Smooth muscle cell (in vitro differentiated cells): Measurements from ENCODE around the gene SMS. TPM values are rescaled to one million over a fixed set of nuclear protein-coding genes. Genes with fewer than 3 reads are reported as not detected.
A peak's percentile ranks its signal among the peaks of the same experiment; 100 is the strongest.

ENCODE experiments used
- DNase-seq: peaks from one replicate; lab custom pipeline; 2025; ENCODE audit not compliant: unreplicated experiment; lab: John Stamatoyannopoulos, UW
- H2AFZ ChIP-seq: fragments of 200-600 bp; sonication (generic); 2 replicates; pipeline ENCODE4 v1.6.0; 2016; ENCODE audit warnings: antibody characterized with exemption, low read depth, mild to moderate bottlenecking
- H3F3A ChIP-seq: fragments of 200-600 bp; sonication (generic); 2 replicates; pipeline ENCODE4 v1.6.0; 2017; ENCODE audit warnings: antibody characterized with exemption, low read depth
- H3K27ac ChIP-seq: fragments of 200-600 bp; sonication (generic); 2 replicates; pipeline ENCODE4 v1.5.1; 2016; ENCODE audit warnings: low read depth, mild to moderate bottlenecking
- H3K27me3 ChIP-seq: fragments of 200-600 bp; sonication (generic); 2 replicates; pipeline ENCODE4 v1.6.1; 2016; ENCODE audit warnings: low read depth, mild to moderate bottlenecking
- H3K36me3 ChIP-seq: fragments of 200-600 bp; sonication (generic); 2 replicates; pipeline ENCODE4 v1.5.1; 2016; ENCODE audit warnings: low read depth
- H3K4me1 ChIP-seq: fragments of 200-600 bp; sonication (generic); 2 replicates; pipeline ENCODE4 v1.5.1; 2016; ENCODE audit warnings: low read depth
- H3K4me2 ChIP-seq: fragments of 200-600 bp; sonication (generic); 2 replicates; pipeline ENCODE4 v1.6.0; 2016; ENCODE audit warnings: mild to moderate bottlenecking
- H3K4me3 ChIP-seq: fragments of 200-600 bp; sonication (generic); 2 replicates; pipeline ENCODE4 v1.5.1; 2016; ENCODE audit warnings: mild to moderate bottlenecking
- H3K79me2 ChIP-seq: fragments of 200-600 bp; sonication (generic); 2 replicates; pipeline ENCODE4 v1.6.0; 2016; ENCODE audit warnings: low read depth, mild to moderate bottlenecking
- H3K9ac ChIP-seq: fragments of 200-600 bp; sonication (generic); 2 replicates; pipeline ENCODE4 v1.6.0; 2016; ENCODE audit warnings: low read depth
- H3K9me3 ChIP-seq: fragments of 200-600 bp; sonication (generic); replicated peaks from 2 replicates; pipeline ENCODE4 v1.5.1; 2016; ENCODE audit warnings: low read depth
- H4K20me1 ChIP-seq: fragments of 200-600 bp; sonication (generic); 2 replicates; pipeline ENCODE4 v1.6.0; 2016; ENCODE audit warnings: low read depth
- CTCF ChIP-seq: fragments of 200-600 bp; sonication (generic); IDR thresholded peaks from 2 replicates; pipeline ENCODE4 v1.5.1; 2017; ENCODE audit warnings: borderline replicate concordance, mild to moderate bottlenecking, antibody characterized with exemption; ENCODE audit not compliant: insufficient read depth, poor library complexity, severe bottlenecking
- WGBS: methylation state at CpG from one replicate; pipeline ENCODE4 v1.1.7; 2016; ENCODE audit warnings: low lambda C conversion rate; 5-methylcytosine and 5-hydroxymethylcytosine counted together
- polyA plus RNA-seq: library from polyadenylated mRNA; unstranded; fragments of >200 nt; fragmentation: Nextera tagmentation; extraction: Ambion mirVana; gene quantifications from 2 replicates; pipeline ENCODE4 v1.2.1, GENCODE V29; 2016
- total RNA-seq: library from RNA; depleted of rRNA; stranded (reverse); fragments of >200 nt; gene quantifications from 2 replicates; pipeline ENCODE4 v1.2.3, GENCODE V29; 2014

SMS gene
- total and polyA plus RNA-seq, 2 experiments from 2014 or later, result 37.2 to 46.7 TPM

- Histone ChIP-seq H3K9ac (no peak overlapping the region), H3K27ac (peak overlapping the region; percentile 4), H4K20me1 (no peaks in the 10 kb centered on the region), H2AFZ (no peak overlapping the region), H3K79me2 (no peaks in the 10 kb centered on the region), H3K4me2 (no peak overlapping the region), H3K36me3 (no peaks in the 10 kb centered on the region), H3K4me1 (no peaks in the 10 kb centered on the region), H3F3A (no peaks in the 10 kb centered on the region), H3K4me3 (no peak overlapping the region), H3K27me3 (no peaks in the 10 kb centered on the region), H3K9me3 (no peaks in the 10 kb centered on the region)
- WGBS, result 86% methylated on average over 3 of the region's 3 CpGs
- TF ChIP-seq CTCF, result no peak
- no peak for DNase-seq
Observed at GRCh38 chrX:21975242-21975641, 34.7 kb downstream of the SMS start.

GRCh38 chrX:21975812-21976211 is 35.3 kb downstream of the SMS start:
- H3K79me2 ChIP-seq, result no peaks in the 10 kb centered on the region
- H3K4me1 ChIP-seq, result no peaks in the 10 kb centered on the region
- no peaks in the 10 kb centered on the region for H3K9me3 ChIP-seq
- H3K36me3 ChIP-seq, result no peaks in the 10 kb centered on the region
- DNase-seq, result no peak
- no peak overlapping the region for H2AFZ ChIP-seq
- no peaks in the 10 kb centered on the region for H3F3A ChIP-seq
- WGBS, result 59% methylated on average over 6 of the region's 6 CpGs
- peak; percentile 18 for TF ChIP-seq CTCF
- no peak overlapping the region for H3K9ac ChIP-seq
- H4K20me1 ChIP-seq, result no peaks in the 10 kb centered on the region
- no peak overlapping the region for H3K4me3 ChIP-seq
- H3K27me3 ChIP-seq, result no peaks in the 10 kb centered on the region
- H3K27ac ChIP-seq, result peak overlapping the region; percentile 4
- no peak overlapping the region for H3K4me2 ChIP-seq

GRCh38 chrX:21978346-21978745 is 37.8 kb downstream of the SMS start:
- Histone ChIP-seq H3F3A (no peaks in the 10 kb centered on the region), H3K27ac (no peak overlapping the region), H2AFZ (no peak overlapping the region), H3K4me3 (no peak overlapping the region), H4K20me1 (no peaks in the 10 kb centered on the region), H3K4me2 (no peak overlapping the region), H3K4me1 (no peaks in the 10 kb centered on the region), H3K9ac (no peak overlapping the region), H3K79me2 (no peaks in the 10 kb centered on the region), H3K9me3 (no peaks in the 10 kb centered on the region), H3K27me3 (no peaks in the 10 kb centered on the region), H3K36me3 (no peaks in the 10 kb centered on the region)
- WGBS, result 88% methylated on average over 5 of the region's 5 CpGs
- DNase-seq, result no peak
- TF ChIP-seq CTCF, result no peak

GRCh38 chrX:21982311-21982710 is 41.8 kb downstream of the SMS start:
- Histone ChIP-seq H3K4me1 (no peaks in the 10 kb centered on the region), H3K27ac (no peak overlapping the region), H3K4me2 (no peak overlapping the region), H3K36me3 (no peaks in the 10 kb centered on the region), H3K4me3 (no peak overlapping the region), H3K27me3 (no peaks in the 10 kb centered on the region), H3K9me3 (no peaks in the 10 kb centered on the region), H4K20me1 (no peaks in the 10 kb centered on the region), H3K9ac (no peak overlapping the region), H3K79me2 (no peaks in the 10 kb centered on the region), H3F3A (no peaks in the 10 kb centered on the region), H2AFZ (no peak overlapping the region)
- no peak for DNase-seq
- no peak for TF ChIP-seq CTCF
- WGBS, result 93% methylated on average over 6 of the region's 6 CpGs
